Measurements from ENCODE around the gene VAMP7. TPM values are rescaled to one million over a fixed set of nuclear protein-coding genes. Genes with fewer than 3 reads are reported as not detected.

Gene VAMP7
- total and polyA plus RNA-seq, 2 of the 8 experiments (the other 6 are each of a cell fraction or from before 2014, with no cell fraction given): 14.2 to 22.1 TPM

DNA sequence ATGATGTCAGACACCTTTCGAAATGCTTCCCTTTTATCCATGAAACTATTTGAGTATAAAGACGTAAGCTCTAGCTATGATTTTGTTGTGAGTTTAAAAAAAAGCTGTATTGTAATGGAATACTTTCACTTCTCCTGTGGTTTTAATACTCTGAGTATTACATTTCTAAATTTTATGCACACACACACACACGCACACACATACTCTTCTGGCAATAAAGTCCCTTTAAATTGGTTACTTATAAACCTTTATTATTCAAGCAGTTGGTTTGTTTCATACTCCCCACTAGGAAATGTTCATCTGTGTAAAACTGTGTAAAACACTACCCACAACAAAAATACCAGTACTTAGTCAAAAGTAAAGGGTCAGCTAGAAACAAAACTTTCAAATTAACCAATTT lies 18.2 kb downstream of the VAMP7 start (continued):
- TF ChIP-seq, protein P1, sequence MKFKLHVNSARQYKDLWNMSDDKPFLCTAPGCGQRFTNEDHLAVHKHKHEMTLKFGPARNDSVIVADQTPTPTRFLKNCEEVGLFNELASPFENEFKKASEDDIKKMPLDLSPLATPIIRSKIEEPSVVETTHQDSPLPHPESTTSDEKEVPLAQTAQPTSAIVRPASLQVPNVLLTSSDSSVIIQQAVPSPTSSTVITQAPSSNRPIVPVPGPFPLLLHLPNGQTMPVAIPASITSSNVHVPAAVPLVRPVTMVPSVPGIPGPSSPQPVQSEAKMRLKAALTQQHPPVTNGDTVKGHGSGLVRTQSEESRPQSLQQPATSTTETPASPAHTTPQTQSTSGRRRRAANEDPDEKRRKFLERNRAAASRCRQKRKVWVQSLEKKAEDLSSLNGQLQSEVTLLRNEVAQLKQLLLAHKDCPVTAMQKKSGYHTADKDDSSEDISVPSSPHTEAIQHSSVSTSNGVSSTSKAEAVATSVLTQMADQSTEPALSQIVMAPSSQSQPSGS (IDR thresholded peaks at IDR 0.05; ENCODE audit: low read length): no peak
- TF ChIP-seq TAF1 (IDR thresholded peaks at IDR 0.05; ENCODE audit: low read depth, low read length) (no peak), TAF7 (optimal IDR thresholded peaks at IDR 0.05; ENCODE audit: borderline replicate concordance, low read depth, low read length) (no peak), SP1 (IDR thresholded peaks at IDR 0.05; ENCODE audit: low read depth, low read length) (no peak), SIX5 (IDR thresholded peaks at IDR 0.05; ENCODE audit: low read depth, low read length) (no peak), BCL11A (IDR thresholded peaks at IDR 0.05; ENCODE audit: low read depth in 2 of 2, low read length in 2 of 2) (no peak), EP300 (IDR thresholded peaks at IDR 0.05; ENCODE audit: borderline replicate concordance in 1 of 2, low read depth in 2 of 2, low read length in 2 of 2) (no peak), PHF8 (conservative IDR thresholded peaks at IDR 0.05; ENCODE audit: low read depth, low read length) (no peak)
- TF ChIP-seq, protein P2, sequence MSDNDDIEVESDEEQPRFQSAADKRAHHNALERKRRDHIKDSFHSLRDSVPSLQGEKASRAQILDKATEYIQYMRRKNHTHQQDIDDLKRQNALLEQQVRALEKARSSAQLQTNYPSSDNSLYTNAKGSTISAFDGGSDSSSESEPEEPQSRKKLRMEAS (IDR thresholded peaks at IDR 0.05): no peak
